Astrocyte of the spinal cord (primary cell): ENCODE data around the gene FAF1.
"Not testable (repeated sequence)": the region's sequence is repeated elsewhere in the genome, so short reads cannot be mapped to it uniquely, and the experiment has no call there.

Experiments
- DNase-seq: peaks from one replicate; pipeline ENCODE4 v3.0.0; 2011; ENCODE audit warnings: low read depth, low spot score
- H3K4me3 ChIP-seq: 2 replicates; pipeline ENCODE4 v1.5.1; 2011; ENCODE audit warnings: low read depth, mild to moderate bottlenecking, low read length, moderate library complexity
- in situ Hi-C: cut with HindIII; loops from 2 replicates; pipeline ENCODE4 v1.10.0; 2017; ENCODE audit warnings: low sequenced_read_pairs
- TF ChIP-seq, protein P1 (sequence below): IDR thresholded peaks from 2 replicates; pipeline ENCODE4 v1.5.1; 2012; ENCODE audit warnings: low read depth, mild to moderate bottlenecking, low read length, inconsistent platforms

FAF1 gene

DNA sequence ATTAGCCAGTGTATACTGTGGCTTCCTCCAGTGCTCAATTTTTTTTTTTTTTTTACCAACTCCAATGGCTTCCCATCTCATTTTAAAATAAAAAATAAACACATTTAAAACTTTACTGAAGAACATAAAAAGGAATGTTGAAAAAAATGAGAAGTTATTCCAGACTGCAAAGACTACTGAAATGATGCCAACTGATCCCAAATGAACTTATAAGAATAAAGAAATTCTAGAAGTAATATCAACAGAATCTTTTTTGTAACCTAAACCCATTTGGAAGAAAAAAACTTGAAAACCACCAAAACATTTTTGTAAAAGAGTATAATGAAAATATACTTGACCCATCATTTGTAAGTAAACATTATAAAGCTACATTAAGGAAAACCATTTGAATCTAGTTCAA, 129.4 kb downstream of the FAF1 start:
- DNase-seq: no peak
- TF ChIP-seq, protein P1, sequence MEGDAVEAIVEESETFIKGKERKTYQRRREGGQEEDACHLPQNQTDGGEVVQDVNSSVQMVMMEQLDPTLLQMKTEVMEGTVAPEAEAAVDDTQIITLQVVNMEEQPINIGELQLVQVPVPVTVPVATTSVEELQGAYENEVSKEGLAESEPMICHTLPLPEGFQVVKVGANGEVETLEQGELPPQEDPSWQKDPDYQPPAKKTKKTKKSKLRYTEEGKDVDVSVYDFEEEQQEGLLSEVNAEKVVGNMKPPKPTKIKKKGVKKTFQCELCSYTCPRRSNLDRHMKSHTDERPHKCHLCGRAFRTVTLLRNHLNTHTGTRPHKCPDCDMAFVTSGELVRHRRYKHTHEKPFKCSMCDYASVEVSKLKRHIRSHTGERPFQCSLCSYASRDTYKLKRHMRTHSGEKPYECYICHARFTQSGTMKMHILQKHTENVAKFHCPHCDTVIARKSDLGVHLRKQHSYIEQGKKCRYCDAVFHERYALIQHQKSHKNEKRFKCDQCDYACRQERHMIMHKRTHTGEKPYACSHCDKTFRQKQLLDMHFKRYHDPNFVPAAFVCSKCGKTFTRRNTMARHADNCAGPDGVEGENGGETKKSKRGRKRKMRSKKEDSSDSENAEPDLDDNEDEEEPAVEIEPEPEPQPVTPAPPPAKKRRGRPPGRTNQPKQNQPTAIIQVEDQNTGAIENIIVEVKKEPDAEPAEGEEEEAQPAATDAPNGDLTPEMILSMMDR: no peak
- in situ Hi-C loops: no loop called here
- H3K4me3 ChIP-seq: no peak overlapping the region

DNA sequence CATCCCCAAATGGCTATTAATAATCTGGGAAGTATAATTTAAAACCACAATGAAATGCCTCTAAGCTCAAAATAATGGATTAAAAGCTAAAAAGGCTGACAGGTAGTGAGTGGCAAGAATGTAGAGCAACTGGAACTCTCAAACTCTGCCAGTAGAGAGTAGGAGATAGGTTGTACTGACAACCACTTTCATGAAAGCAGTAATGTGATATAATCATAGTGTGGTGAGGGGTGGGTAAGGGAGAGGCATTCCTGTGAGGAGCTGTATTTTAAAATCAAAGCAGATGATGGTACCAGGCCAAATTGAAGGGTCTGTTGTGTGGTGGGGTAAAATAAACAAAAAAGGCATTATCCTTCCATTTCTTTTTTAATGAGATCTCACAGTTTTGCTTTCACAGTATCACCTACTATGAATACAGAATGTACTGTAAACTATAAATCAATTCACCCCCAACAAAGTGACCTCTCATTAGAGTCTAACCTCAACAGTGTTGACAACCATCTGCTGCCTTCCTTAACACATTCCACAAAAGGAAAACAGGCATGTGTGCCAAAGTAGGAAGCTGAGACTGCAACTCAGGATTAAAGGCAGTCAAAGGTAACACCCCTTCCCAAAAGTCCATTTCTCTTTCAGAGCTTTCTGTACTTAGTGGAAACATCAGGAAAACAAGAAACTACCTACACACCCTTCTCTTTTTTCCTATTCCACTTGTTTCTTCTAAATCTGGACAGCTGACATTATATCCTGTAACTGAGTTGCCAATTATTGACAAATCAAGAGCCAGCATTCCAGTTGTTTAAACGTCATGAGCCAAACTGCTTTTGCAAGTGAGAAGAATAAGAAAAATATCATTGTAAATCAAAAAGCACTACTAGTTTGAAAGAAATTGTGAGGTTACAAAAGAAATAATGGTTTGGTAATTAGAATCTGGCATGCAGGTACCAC, 130.8 kb downstream of the FAF1 start:
- peak; percentile 16 for DNase-seq
- in situ Hi-C loops: no loop called here
- TF ChIP-seq, protein P1: no peak
- H3K4me3 ChIP-seq: no peak overlapping the region

DNA sequence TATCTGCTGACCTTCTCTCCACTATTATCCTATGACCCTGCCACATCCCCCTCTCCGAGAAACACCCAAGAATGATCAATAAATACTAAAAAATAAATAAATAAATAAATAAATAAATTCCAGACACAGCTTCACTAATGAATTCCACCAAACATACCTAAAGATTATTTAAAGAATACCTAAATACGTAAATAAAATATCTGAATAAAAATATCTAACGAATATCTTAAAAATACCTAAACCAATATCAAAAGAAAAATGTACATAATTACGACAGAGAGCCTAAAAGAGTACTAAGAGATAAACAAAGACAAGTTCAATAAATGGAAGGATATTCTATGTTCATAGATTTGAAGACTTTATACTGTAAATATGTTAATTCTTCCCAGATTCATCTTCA, 132.5 kb downstream of the FAF1 start:
- H3K4me3 ChIP-seq: no peak overlapping the region
- DNase-seq: no peak
- TF ChIP-seq, protein P1: no peak
- in situ Hi-C loops: no loop called here

DNA sequence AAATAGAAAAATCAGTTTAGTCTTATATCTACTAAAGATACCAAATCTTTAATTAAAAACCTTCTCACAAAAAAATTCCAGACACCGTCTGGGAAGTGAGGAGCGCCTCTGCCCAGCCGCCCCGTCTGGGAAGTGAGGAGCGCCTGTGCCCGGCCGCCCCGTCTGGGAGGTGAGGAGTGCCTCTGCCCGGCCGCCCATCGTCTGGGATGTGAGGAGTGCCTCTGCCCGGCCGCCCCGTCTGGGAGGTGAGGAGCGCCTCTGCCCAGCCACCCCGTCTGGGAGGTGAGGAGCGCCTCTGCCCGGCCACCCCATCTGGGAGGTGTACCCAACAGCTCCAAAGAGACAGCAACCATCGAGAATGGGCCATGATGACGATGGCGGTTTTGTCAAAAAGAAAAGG, 133.3 kb downstream of the FAF1 start:
- in situ Hi-C loops, DNase-seq: not testable (repeated sequence)

DNA sequence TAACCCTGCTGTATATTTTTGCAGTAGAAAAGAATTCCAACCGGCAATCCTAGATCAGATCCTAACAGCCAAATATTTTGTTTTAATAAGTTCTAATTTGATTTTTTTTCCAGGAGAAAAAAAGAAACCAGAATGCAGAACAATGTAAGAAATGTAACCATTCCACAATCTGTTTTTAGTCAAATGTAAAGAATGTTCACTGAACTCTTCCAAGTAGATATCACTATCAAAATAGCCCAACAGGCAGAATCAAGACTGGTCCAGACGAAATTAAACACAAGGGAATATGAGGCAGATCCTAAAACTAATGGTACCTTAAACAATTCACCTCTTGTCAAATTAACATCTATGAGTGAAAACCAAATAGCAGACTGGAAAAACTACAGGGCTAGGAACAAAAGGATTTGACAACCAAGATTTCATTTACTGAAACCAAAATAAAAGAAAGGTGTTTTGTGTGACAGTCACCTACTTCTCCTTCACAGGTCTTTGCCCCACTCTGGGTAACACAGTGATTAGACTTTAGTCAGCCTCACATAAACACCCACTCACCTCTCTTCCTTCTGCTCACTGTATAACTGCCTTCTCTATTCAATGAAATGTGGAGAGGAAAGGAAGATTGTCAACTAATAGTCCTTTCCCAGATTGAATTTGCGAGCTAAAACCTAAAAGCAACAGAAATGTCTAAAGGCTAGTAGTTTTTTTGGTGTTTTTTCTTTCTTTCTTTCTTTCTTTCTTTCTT, 137.9 kb downstream of the FAF1 start:
- in situ Hi-C loops: no loop called here
- DNase-seq: no peak
- no peak overlapping the region for H3K4me3 ChIP-seq
- TF ChIP-seq, protein P1: no peak

More for the DNA sequence above, 133.3 kb downstream of the FAF1 start:
- H3K4me3 ChIP-seq: not testable (repeated sequence)

DNA sequence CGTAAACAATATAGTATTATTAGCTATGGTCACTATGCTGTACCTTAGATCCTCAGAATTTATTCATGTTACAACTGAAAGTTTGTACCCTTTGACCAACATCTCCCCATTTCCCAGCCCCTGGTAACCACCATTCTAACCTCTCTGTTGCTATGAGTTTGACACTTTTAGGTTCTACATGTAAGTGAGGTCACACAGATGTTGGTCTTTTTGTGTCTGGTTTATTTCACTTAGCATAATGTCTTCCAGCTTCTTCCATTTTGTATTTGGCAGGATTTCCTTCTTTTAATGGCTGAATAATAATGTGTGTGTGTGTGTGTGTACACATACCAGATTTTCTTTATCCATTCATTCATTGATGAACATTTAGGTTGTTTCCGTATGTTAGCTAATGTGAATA, 139.5 kb downstream of the FAF1 start:
- H3K4me3 ChIP-seq: no peak overlapping the region
- TF ChIP-seq, protein P1: no peak
- in situ Hi-C loops: no loop called here
- no peak for DNase-seq

DNA sequence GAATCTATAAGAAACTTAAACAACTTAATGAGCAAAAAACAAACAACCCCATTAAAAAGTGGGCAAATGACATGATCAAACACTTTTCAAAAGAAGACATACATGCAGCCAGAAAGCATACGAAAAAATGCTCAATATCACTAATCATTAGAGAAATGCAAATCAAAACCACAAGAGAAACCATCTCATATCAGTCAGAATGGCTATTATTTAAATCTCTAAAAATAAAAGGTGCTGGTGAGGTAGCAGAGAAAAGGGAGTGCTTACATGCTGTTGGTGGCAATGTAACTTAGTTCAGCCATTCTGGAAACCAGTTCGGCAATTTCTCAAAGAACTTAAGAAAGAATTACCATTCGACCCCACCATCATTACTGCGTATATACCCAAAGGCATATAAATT, 147.7 kb downstream of the FAF1 start:
- in situ Hi-C loops: no loop called here
- TF ChIP-seq, protein P1: no peak
- DNase-seq: no peak
- no peak overlapping the region for H3K4me3 ChIP-seq
